GM23248 (cell line): Measurements from ENCODE around the gene DTX2.

Experiments used
- EZH2 ChIP-seq: fragments of 200-600 bp; sonication (generic); IDR thresholded peaks from 2 replicates; pipeline ENCODE4 v1.6.1; 2018; ENCODE audit warnings: antibody characterized with exemption, mild to moderate bottlenecking; ENCODE audit not compliant: insufficient read depth, poor library complexity, severe bottlenecking
- EZH2phosphoT487 ChIP-seq: fragments of 200-600 bp; sonication (generic); IDR thresholded peaks from 2 replicates; pipeline ENCODE4 v1.6.1; 2018; ENCODE audit warnings: antibody characterized with exemption, moderate library complexity, mild to moderate bottlenecking, low read depth; ENCODE audit not compliant: insufficient read depth

- TF ChIP-seq EZH2 (no peak), EZH2phosphoT487 (no peak)
Observed at GRCh38 chr7:76505168-76506080, 43.9 kb downstream of the DTX2 start.
